WTC11 (cell line): ENCODE data around the gene IL6ST. TPM values are rescaled to one million over a fixed set of nuclear protein-coding genes. Genes with fewer than 3 reads are reported as not detected.
A peak's percentile ranks its signal among the peaks of the same experiment; 100 is the strongest.

Experiments used
- ATAC-seq: fragments of 200-7000 bp; cut with Tn5 transposase; 2 replicates; pipeline ENCODE4 v1.10.0; 2021; ENCODE audit warnings: mild to moderate bottlenecking, moderate library complexity
- CTCF ChIA-PET: fragments of 300-600 bp; sonication (Branson Sonifier 250); formaldehyde crosslinking; loops from one replicate; lab custom pipeline; 2021; ENCODE audit warnings: antibody characterized with exemption; lab: Charles Lee
- POLR2A ChIA-PET: fragments of 350-600 bp; sonication (Branson Sonifier 250); formaldehyde crosslinking; loops from one replicate; lab custom pipeline; 2021; ENCODE audit warnings: antibody characterized with exemption; lab: Charles Lee
- DNase-seq: peaks from one replicate; pipeline ENCODE4 v3.0.0; 2021; ENCODE audit warnings: low spot score
- H3K27ac Mint-ChIP-seq: 2 replicates; pipeline ENCODE4 v1.8.0; 2021; ENCODE audit warnings: mixed read lengths
- H3K27me3 Mint-ChIP-seq: 2 replicates; pipeline ENCODE4 v1.8.0; 2021; ENCODE audit warnings: low read depth, mild to moderate bottlenecking, moderate library complexity, mixed read lengths
- H3K36me3 Mint-ChIP-seq: 2 replicates; pipeline ENCODE4 v1.8.0; 2021; ENCODE audit warnings: mixed read lengths
- H3K4me1 Mint-ChIP-seq: 2 replicates; pipeline ENCODE4 v1.8.0; 2022; ENCODE audit warnings: mixed read lengths
- H3K4me3 Mint-ChIP-seq: 2 replicates; pipeline ENCODE4 v1.8.0; 2021; ENCODE audit warnings: mild to moderate bottlenecking, moderate library complexity, mixed read lengths
- H3K9me3 Mint-ChIP-seq: 2 replicates; pipeline ENCODE4 v1.8.0; 2021; ENCODE audit warnings: mixed read lengths
- AR ChIP-seq: fragments of 250-450 bp; sonication (Bioruptor Pico); IDR thresholded peaks from 2 replicates; pipeline ENCODE4 v1.9.0; 2021; ENCODE audit warnings: mild to moderate bottlenecking
- ATF1 ChIP-seq: sonication (generic); formaldehyde crosslinking; IDR thresholded peaks from 2 replicates; pipeline ENCODE4 v1.8.1; 2023; ENCODE audit warnings: mild to moderate bottlenecking, moderate library complexity, missing genetic modification reagents
- CTCF ChIP-seq: fragments of 200-600 bp; IDR thresholded peaks from 2 replicates; pipeline ENCODE4 v1.8.0; 2022; ENCODE audit warnings: antibody characterized with exemption
- EMX1 ChIP-seq: fragments of 250-450 bp; sonication (Bioruptor Pico); IDR thresholded peaks from 2 replicates; pipeline ENCODE4 v1.8.0; 2021; ENCODE audit warnings: mild to moderate bottlenecking
- ETV6 ChIP-seq: sonication (generic); formaldehyde crosslinking; IDR thresholded peaks from 2 replicates; pipeline ENCODE4 v1.8.1; 2022; ENCODE audit warnings: mild to moderate bottlenecking, missing genetic modification reagents
- FOXJ3 ChIP-seq: sonication (generic); formaldehyde crosslinking; IDR thresholded peaks from 2 replicates; pipeline ENCODE4 v1.9.0; 2021; ENCODE audit warnings: missing genetic modification reagents, mild to moderate bottlenecking, borderline replicate concordance
- JAZF1 ChIP-seq: fragments of 250-450 bp; sonication (Bioruptor Pico); IDR thresholded peaks from 2 replicates; pipeline ENCODE4 v1.9.0; 2021; ENCODE audit warnings: moderate library complexity, mild to moderate bottlenecking, inconsistent platforms
- KAT7 ChIP-seq: sonication (generic); formaldehyde crosslinking; IDR thresholded peaks from 2 replicates; pipeline ENCODE4 v1.8.1; 2023; ENCODE audit warnings: missing genetic modification reagents, mild to moderate bottlenecking, borderline replicate concordance
- MXD4 ChIP-seq: fragments of 250-450 bp; sonication (Bioruptor Pico); IDR thresholded peaks from 2 replicates; pipeline ENCODE4 v1.8.0; 2021; ENCODE audit warnings: mild to moderate bottlenecking, moderate library complexity, borderline replicate concordance
- NFE2L1 ChIP-seq: sonication (generic); formaldehyde crosslinking; IDR thresholded peaks from 2 replicates; pipeline ENCODE4 v1.8.1; 2023; ENCODE audit warnings: missing genetic modification reagents
- NR2C2 ChIP-seq: sonication (generic); formaldehyde crosslinking; IDR thresholded peaks from 2 replicates; pipeline ENCODE4 v1.8.0; 2022; ENCODE audit warnings: mild to moderate bottlenecking, missing genetic modification reagents
- SMAD3 ChIP-seq: sonication (generic); formaldehyde crosslinking; IDR thresholded peaks from 2 replicates; pipeline ENCODE4 v1.8.0; 2022; ENCODE audit warnings: missing genetic modification reagents, mild to moderate bottlenecking, borderline replicate concordance
- TCF7 ChIP-seq: sonication (generic); formaldehyde crosslinking; IDR thresholded peaks from 2 replicates; pipeline ENCODE4 v1.8.0; 2022; ENCODE audit warnings: mild to moderate bottlenecking, low read depth, missing genetic modification reagents, moderate library complexity
- TEAD4 ChIP-seq: sonication (generic); formaldehyde crosslinking; IDR thresholded peaks from 2 replicates; pipeline ENCODE4 v1.8.0; 2022; ENCODE audit warnings: mild to moderate bottlenecking, missing genetic modification reagents
- ZNF219 ChIP-seq: sonication (generic); formaldehyde crosslinking; IDR thresholded peaks from 2 replicates; pipeline ENCODE4 v1.8.0; 2023; ENCODE audit warnings: missing genetic modification reagents, mild to moderate bottlenecking, borderline replicate concordance
- ZNF263 ChIP-seq: sonication (generic); formaldehyde crosslinking; IDR thresholded peaks from 2 replicates; pipeline ENCODE4 v1.8.1; 2022; ENCODE audit warnings: low read depth, mild to moderate bottlenecking, moderate library complexity, missing genetic modification reagents
- ZNF416 ChIP-seq: fragments of 250-450 bp; sonication (Bioruptor Pico); IDR thresholded peaks from 2 replicates; pipeline ENCODE4 v1.9.0; 2021; ENCODE audit warnings: mild to moderate bottlenecking, inconsistent platforms
- ZNF423 ChIP-seq: fragments of 250-450 bp; sonication (Bioruptor Pico); IDR thresholded peaks from 2 replicates; pipeline ENCODE4 v2.1.2; 2022; ENCODE audit warnings: mild to moderate bottlenecking, moderate library complexity
- ZNF512 ChIP-seq: sonication (generic); formaldehyde crosslinking; IDR thresholded peaks from 2 replicates; pipeline ENCODE4 v1.8.1; 2022; ENCODE audit warnings: missing genetic modification reagents, borderline replicate concordance
- total RNA-seq: library from RNA; stranded (reverse); gene quantifications from 3 replicates; pipeline ENCODE4 v1.2.3, GENCODE V29; 2021
- TF ChIP-seq, protein P1 (sequence below): sonication (generic); formaldehyde crosslinking; IDR thresholded peaks from 2 replicates; pipeline ENCODE4 v1.8.1; 2023; ENCODE audit warnings: mild to moderate bottlenecking, moderate library complexity, missing genetic modification reagents
- TF ChIP-seq, protein P2 (sequence below): sonication (generic); formaldehyde crosslinking; IDR thresholded peaks from 2 replicates; pipeline ENCODE4 v1.8.0; 2022; ENCODE audit warnings: missing genetic modification reagents
- TF ChIP-seq, protein P3 (sequence below): sonication (generic); formaldehyde crosslinking; IDR thresholded peaks from 2 replicates; pipeline ENCODE4 v1.8.1; 2023; ENCODE audit warnings: mild to moderate bottlenecking, missing genetic modification reagents, moderate library complexity

The IL6ST gene
- total RNA-seq, 1 experiment from 2014 or later, result 8.4 TPM

DNA sequence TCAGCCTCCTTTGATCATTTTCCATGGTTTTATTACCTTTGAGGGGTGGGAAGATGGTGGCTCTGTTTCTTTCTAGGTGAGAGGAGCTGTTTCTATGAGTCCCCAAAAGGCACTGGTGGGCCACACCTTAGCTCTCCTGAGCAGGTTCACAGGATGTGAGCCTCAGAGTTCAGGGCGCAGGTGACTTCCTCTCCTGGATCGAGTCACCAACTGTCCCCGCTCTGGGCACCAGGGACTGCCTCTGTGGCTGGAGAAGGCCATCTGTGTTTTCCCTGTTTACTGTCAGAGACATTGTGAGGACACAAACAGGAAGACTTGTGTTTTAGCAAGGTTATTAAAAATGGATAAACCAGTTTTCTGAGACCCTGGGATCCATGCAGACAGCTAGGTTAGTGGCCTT is 75.1 kb downstream of the IL6ST start (continued):
- TF ChIP-seq, protein P1, sequence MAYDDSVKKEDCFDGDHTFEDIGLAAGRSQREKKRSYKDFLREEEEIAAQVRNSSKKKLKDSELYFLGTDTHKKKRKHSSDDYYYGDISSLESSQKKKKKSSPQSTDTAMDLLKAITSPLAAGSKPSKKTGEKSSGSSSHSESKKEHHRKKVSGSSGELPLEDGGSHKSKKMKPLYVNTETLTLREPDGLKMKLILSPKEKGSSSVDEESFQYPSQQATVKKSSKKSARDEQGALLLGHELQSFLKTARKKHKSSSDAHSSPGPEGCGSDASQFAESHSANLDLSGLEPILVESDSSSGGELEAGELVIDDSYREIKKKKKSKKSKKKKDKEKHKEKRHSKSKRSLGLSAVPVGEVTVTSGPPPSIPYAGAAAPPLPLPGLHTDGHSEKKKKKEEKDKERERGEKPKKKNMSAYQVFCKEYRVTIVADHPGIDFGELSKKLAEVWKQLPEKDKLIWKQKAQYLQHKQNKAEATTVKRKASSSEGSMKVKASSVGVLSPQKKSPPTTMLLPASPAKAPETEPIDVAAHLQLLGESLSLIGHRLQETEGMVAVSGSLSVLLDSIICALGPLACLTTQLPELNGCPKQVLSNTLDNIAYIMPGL (CRISPR knock-in tag), result no peak
- TF ChIP-seq ATF1 (CRISPR knock-in tag), result no peak
- no peak for TF ChIP-seq ZNF219 (CRISPR knock-in tag)

GRCh38 chr5:55918087-55919035 is 76.4 kb downstream of the IL6ST start:
- Mint-ChIP-seq H3K27ac (no peak overlapping the region), H3K4me3 (no peak overlapping the region), H3K9me3 (no peaks in the 10 kb centered on the region), H3K27me3 (no peaks in the 10 kb centered on the region), H3K4me1 (peaks cover 10% of the 10 kb centered on the region), H3K36me3 (no peaks in the 10 kb centered on the region)
- ChIA-PET POLR2A (no interaction called here), CTCF (no interaction called here)
- TF ChIP-seq ZNF423 (CRISPR knock-in tag), result no peak
- no peak for TF ChIP-seq CTCF
- TF ChIP-seq ZNF263 (CRISPR knock-in tag), result no peak
- TF ChIP-seq ZNF416 (CRISPR knock-in tag), result no peak
- TF ChIP-seq NFE2L1 (CRISPR knock-in tag), result no peak
- no peak for TF ChIP-seq MXD4
- no peak for TF ChIP-seq ZNF512 (CRISPR knock-in tag)
- no peak for TF ChIP-seq NR2C2 (CRISPR knock-in tag)
- TF ChIP-seq TEAD4 (CRISPR knock-in tag), result no peak
- TF ChIP-seq TCF7 (CRISPR knock-in tag), result no peak
- no peak for TF ChIP-seq EMX1 (CRISPR knock-in tag)
- no peak for TF ChIP-seq ETV6 (CRISPR knock-in tag)
- no peak for TF ChIP-seq AR (CRISPR knock-in tag)
- no peak for TF ChIP-seq KAT7 (CRISPR knock-in tag)
- no peak for TF ChIP-seq FOXJ3 (CRISPR knock-in tag)
- TF ChIP-seq, protein P2, sequence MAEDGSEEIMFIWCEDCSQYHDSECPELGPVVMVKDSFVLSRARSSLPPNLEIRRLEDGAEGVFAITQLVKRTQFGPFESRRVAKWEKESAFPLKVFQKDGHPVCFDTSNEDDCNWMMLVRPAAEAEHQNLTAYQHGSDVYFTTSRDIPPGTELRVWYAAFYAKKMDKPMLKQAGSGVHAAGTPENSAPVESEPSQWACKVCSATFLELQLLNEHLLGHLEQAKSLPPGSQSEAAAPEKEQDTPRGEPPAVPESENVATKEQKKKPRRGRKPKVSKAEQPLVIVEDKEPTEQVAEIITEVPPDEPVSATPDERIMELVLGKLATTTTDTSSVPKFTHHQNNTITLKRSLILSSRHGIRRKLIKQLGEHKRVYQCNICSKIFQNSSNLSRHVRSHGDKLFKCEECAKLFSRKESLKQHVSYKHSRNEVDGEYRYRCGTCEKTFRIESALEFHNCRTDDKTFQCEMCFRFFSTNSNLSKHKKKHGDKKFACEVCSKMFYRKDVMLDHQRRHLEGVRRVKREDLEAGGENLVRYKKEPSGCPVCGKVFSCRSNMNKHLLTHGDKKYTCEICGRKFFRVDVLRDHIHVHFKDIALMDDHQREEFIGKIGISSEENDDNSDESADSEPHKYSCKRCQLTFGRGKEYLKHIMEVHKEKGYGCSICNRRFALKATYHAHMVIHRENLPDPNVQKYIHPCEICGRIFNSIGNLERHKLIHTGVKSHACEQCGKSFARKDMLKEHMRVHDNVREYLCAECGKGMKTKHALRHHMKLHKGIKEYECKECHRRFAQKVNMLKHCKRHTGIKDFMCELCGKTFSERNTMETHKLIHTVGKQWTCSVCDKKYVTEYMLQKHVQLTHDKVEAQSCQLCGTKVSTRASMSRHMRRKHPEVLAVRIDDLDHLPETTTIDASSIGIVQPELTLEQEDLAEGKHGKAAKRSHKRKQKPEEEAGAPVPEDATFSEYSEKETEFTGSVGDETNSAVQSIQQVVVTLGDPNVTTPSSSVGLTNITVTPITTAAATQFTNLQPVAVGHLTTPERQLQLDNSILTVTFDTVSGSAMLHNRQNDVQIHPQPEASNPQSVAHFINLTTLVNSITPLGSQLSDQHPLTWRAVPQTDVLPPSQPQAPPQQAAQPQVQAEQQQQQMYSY, result no peak
- TF ChIP-seq, protein P3, sequence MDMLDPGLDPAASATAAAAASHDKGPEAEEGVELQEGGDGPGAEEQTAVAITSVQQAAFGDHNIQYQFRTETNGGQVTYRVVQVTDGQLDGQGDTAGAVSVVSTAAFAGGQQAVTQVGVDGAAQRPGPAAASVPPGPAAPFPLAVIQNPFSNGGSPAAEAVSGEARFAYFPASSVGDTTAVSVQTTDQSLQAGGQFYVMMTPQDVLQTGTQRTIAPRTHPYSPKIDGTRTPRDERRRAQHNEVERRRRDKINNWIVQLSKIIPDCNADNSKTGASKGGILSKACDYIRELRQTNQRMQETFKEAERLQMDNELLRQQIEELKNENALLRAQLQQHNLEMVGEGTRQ, result no peak
- TF ChIP-seq SMAD3, result no peak
- TF ChIP-seq JAZF1 (CRISPR knock-in tag), result no peak
- DNase-seq (no peak), ATAC-seq (peak; percentile 54)
